GM12878 (cell line): ENCODE measurements around the gene COL15A1. TPM values are rescaled to one million over a fixed set of nuclear protein-coding genes. Genes with fewer than 3 reads are reported as not detected.
"Not testable (repeated sequence)": the region's sequence is repeated elsewhere in the genome, so short reads cannot be mapped to it uniquely, and the experiment has no call there.

ENCODE experiments used
- ATAC-seq: fragments of 200-7000 bp; cut with Tn5 transposase; 3 replicates; pipeline ENCODE4 v1.9.1; 2020; ENCODE audit warnings: mild to moderate bottlenecking, moderate library complexity
- BruUV-seq: library from RNA; stranded (reverse); fragments of 400-500 nt; replicated peaks from 2 replicates; lab custom pipeline; 2021; lab: Mats Ljungman, UMichigan
- CTCF ChIA-PET: fragments of 300-600 bp; sonication (Branson Sonifier 250); formaldehyde crosslinking; extraction: SDS; loops from one replicate; lab custom pipeline; 2021; ENCODE audit warnings: inconsistent platforms; lab: Yijun Ruan, JAX
- POLR2A ChIA-PET: fragments of 350-600 bp; formaldehyde crosslinking; extraction: SDS; loops from one replicate; lab custom pipeline; 2021; ENCODE audit warnings: inconsistent platforms; lab: Charles Lee
- RAD21 ChIA-PET: fragments of 300-600 bp; sonication (Branson Sonifier 250); formaldehyde crosslinking; loops from one replicate; lab custom pipeline; 2023; ENCODE audit warnings: antibody characterized with exemption; ENCODE audit not compliant: unreplicated experiment; lab: Charles Lee
- SMC1A ChIA-PET: fragments of 300-600 bp; sonication (Branson Sonifier 250); formaldehyde crosslinking; loops from one replicate; lab custom pipeline; 2023; ENCODE audit not compliant: unreplicated experiment, uncharacterized antibody; lab: Charles Lee
- DNase-seq: peaks from one replicate; pipeline ENCODE4 v3.0.0-alpha.2; 2011; ENCODE audit warnings: low read depth, low spot score
- FAIRE-seq: peaks from 3 replicates; lab custom pipeline; 2011; peaks lifted over from hg19 to GRCh38; lab: Jason Lieb, UNC
- H2AFZ ChIP-seq: 2 replicates; pipeline ENCODE4 v1.6.0; 2011; ENCODE audit warnings: low read depth, low read length, control low read depth; ENCODE audit not compliant: control insufficient read depth
- H3K27ac ChIP-seq: 2 replicates; pipeline ENCODE4 v1.5.1; 2011; ENCODE audit warnings: control low read depth; ENCODE audit not compliant: control insufficient read depth, insufficient read depth
- H3K27me3 ChIP-seq, 2 experiments: replicated peaks in 1 of 2; 2 replicates each; pipeline versions ENCODE4 v1.6.0 to v1.6.1; 2011; ENCODE audit warnings: low read length in 1 of 2; ENCODE audit not compliant: control insufficient read depth in 2 of 2, insufficient read depth in 2 of 2
- H3K36me3 ChIP-seq, 2 experiments: 2 replicates each; pipeline ENCODE4 v1.5.1; 2011; ENCODE audit warnings: low read length in 1 of 2; ENCODE audit not compliant: control insufficient read depth in 2 of 2, insufficient read depth in 2 of 2
- H3K4me1 ChIP-seq: 2 replicates; pipeline ENCODE4 v1.6.1; 2011; ENCODE audit warnings: mild to moderate bottlenecking, low read length, moderate library complexity, mixed read lengths; ENCODE audit not compliant: control insufficient read depth, insufficient read depth
- H3K4me2 ChIP-seq: 2 replicates; pipeline ENCODE4 v1.6.0; 2011; ENCODE audit warnings: control low read depth; ENCODE audit not compliant: control insufficient read depth, insufficient read depth
- H3K4me3 ChIP-seq: fragments of 200-600 bp; sonication (generic); 2 replicates; pipeline ENCODE4 v1.5.1; 2016
- H3K79me2 ChIP-seq: 2 replicates; pipeline ENCODE4 v1.6.0; 2011; ENCODE audit warnings: low read length; ENCODE audit not compliant: control insufficient read depth, insufficient read depth
- H3K9ac ChIP-seq: 2 replicates; pipeline ENCODE4 v1.8.0; 2011; ENCODE audit warnings: low read length, control low read depth, mixed read lengths; ENCODE audit not compliant: control insufficient read depth, insufficient read depth
- H3K9me3 ChIP-seq: replicated peaks from 3 replicates; pipeline ENCODE4 v1.5.1; 2011; ENCODE audit warnings: mild to moderate bottlenecking, low read length; ENCODE audit not compliant: control insufficient read depth, insufficient read depth
- H4K20me1 ChIP-seq: 2 replicates; pipeline ENCODE4 v1.6.0; 2011; ENCODE audit not compliant: control insufficient read depth, insufficient read depth
- MEF2A ChIP-seq: IDR thresholded peaks from 2 replicates; pipeline ENCODE4 v1.6.1; 2011; ENCODE audit warnings: low read depth, mild to moderate bottlenecking, low read length, moderate library complexity; ENCODE audit not compliant: insufficient read depth
- PRDM15 ChIP-seq: fragments of 450-650 bp; formaldehyde crosslinking; IDR thresholded peaks from 2 replicates; pipeline ENCODE4 v1.4.0; 2020; ENCODE audit warnings: mild to moderate bottlenecking, moderate library complexity
- WGBS: methylation state at CpG from one replicate; pipeline ENCODE4 v1.1.6; 2016; ENCODE audit warnings: low lambda C conversion rate; ENCODE audit not compliant: insufficient replicate concordance, insufficient coverage; ENCODE audit errors: missing lambda C conversion rate; 5-methylcytosine and 5-hydroxymethylcytosine counted together
- in situ Hi-C: fragments of 300-500 bp; cut with MboI; formaldehyde crosslinking; loops from 9 replicates; pipeline ENCODE4 v1.14.3; 2018; ENCODE audit warnings: mixed read lengths
- intact Hi-C: fragments of 100-400 bp; cut with micrococcal nuclease; formaldehyde crosslinking; loops from one replicate; pipeline ENCODE4 v1.14.2; 2022; ENCODE audit not compliant: unreplicated experiment
- polyA plus RNA-seq, 11 experiments: library from polyadenylated mRNA; depleted of rRNA in 4 of 11; unstranded in 6 of 11; stranded (reverse) in 5 of 11; fragments of >200 nt; fragmentation: Nextera tagmentation in 4 of 11; fragmentation: Illumina TruSeq in 1 of 11; extraction: Ambion mirVana in 4 of 11; extraction: Trizol in 1 of 11; gene quantifications; 1 replicate in 1 of 11; 2 replicates in 10 of 11; pipeline versions ENCODE4 v1.2.1 to v1.2.3, GENCODE V29; 2011 to 2016; ENCODE audit warnings: inconsistent platforms in 2 of 11, missing spikeins in 2 of 11, low read depth in 1 of 11
- total RNA-seq, 4 experiments: library from RNA; depleted of rRNA in 3 of 4; stranded (reverse); fragments of >200 nt in 3 of 4; fragmentation: Illumina TruSeq in 1 of 4; extraction: Trizol in 1 of 4; gene quantifications; 2 replicates each; pipeline versions ENCODE4 v1.2.1 to v1.2.3, GENCODE V29; 2013 to 2021

The COL15A1 gene
- total and polyA plus RNA-seq, 10 of the 15 experiments (the other 5 are each of a cell fraction or from before 2014, with no cell fraction given), result 0.01 to 0.28 (median 0.06) TPM; not detected in 2

- no peak for TF ChIP-seq PRDM15 (CRISPR knock-in tag)
- no peak for TF ChIP-seq MEF2A
These were observed 43.0 kb upstream of the COL15A1 start (continued) for GRCh38 chr9:98900725-98901124.

GRCh38 chr9:98901843-98902242 is 41.9 kb upstream of the COL15A1 start:
- H3K4me3 ChIP-seq, ATAC-seq, H3K4me2 ChIP-seq, in situ Hi-C loops, CTCF ChIA-PET, H3K9ac ChIP-seq, FAIRE-seq, H3K36me3 ChIP-seq, H3K27me3 ChIP-seq, H3K79me2 ChIP-seq, H4K20me1 ChIP-seq, POLR2A ChIA-PET, SMC1A ChIA-PET, H2AFZ ChIP-seq, BruUV-seq, RAD21 ChIA-PET, H3K9me3 ChIP-seq, H3K27ac ChIP-seq, DNase-seq, H3K4me1 ChIP-seq, intact Hi-C loops: not testable (repeated sequence)
- WGBS, result 20% methylated on average over 3 of the region's 3 CpGs
